ENCODE results near the gene CELSR2. TPM values are rescaled to one million over a fixed set of nuclear protein-coding genes. Genes with fewer than 3 reads are reported as not detected.

The CELSR2 gene
- total RNA-seq, 1 donor from 2014 or later, result 9.8 TPM

- DNase-seq (peak; percentile 27), ATAC-seq (no peak)
- intact Hi-C loops (cut with micrococcal nuclease), result no loop called here
Observed at GRCh38 chr1:109270623-109271317, 21.4 kb downstream of the CELSR2 start.

DNA sequence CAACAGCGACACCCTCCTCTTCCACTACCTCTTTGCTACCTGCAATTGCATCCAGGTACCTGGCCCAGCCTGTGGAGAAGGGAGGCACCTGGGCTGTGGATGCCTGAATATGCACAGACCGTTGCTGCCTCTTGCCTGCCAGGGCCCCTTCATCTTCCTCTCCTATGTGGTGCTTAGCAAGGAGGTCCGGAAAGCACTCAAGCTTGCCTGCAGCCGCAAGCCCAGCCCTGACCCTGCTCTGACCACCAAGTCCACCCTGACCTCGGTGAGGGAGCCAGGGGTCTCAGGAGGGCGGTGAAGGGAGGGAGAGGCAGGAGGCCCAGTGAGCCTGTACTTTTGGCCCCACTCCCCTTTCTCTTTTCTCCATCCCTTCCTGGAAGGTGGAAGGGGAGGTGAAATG is 22.1 kb downstream of the CELSR2 start:
- DNase-seq, result no peak
- intact Hi-C loops (cut with micrococcal nuclease), result no loop called here

DNA sequence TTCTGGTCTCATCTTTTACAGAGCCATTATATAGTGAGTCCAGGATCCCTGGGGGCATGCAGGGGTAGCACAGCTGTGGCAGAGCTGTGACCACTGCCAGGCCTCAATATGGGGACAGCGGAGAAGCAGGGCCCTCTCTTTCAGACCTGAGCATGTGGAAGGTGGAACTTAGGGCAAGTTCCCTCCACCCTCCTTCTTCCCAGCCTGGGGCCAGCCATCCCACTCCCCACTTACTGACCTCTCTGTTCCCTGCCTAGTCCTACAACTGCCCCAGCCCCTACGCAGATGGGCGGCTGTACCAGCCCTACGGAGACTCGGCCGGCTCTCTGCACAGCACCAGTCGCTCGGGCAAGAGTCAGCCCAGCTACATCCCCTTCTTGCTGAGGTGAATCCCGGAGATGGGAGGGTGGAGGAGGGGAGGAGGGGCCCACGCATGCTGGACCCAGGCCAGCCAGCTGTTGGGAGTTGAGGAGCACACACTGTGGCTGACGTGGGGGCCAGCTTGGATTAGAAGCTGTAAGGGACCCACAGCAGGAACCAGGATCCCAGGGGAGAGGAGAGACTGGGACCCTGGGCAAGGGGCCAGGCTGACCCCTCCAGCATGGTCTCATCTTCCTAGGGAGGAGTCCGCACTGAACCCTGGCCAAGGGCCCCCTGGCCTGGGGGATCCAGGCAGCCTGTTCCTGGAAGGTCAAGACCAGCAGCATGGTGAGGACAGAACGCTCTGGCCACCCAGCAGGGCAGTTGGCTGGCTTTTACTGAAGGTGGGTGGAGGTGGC is 22.9 kb downstream of the CELSR2 start:
- intact Hi-C loops (cut with micrococcal nuclease), result no loop called here
- DNase-seq (peak; percentile 46), ATAC-seq (no peak)

More for the DNA sequence above, 22.1 kb downstream of the CELSR2 start:
- ATAC-seq, result no peak

DNA sequence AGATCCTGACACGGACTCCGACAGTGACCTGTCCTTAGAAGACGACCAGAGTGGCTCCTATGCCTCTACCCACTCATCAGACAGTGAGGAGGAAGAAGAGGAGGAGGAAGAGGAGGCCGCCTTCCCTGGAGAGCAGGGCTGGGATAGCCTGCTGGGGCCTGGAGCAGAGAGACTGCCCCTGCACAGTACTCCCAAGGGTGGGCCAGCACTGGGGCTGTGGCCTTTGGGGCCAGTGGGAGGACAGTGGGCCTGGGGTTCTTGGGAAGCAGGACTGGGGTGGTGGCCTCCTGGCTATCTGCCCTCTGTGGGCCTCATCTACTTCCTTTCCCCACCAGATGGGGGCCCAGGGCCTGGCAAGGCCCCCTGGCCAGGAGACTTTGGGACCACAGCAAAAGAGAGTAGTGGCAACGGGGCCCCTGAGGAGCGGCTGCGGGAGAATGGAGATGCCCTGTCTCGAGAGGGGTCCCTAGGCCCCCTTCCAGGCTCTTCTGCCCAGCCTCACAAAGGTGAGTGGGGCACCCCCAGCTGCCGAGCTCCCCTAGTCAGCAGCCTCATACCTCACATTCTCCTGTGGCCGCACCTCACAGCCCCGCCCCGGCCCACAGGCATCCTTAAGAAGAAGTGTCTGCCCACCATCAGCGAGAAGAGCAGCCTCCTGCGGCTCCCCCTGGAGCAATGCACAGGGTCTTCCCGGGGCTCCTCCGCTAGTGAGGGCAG is 23.6 kb downstream of the CELSR2 start:
- no peak for ATAC-seq
- DNase-seq, result peak; percentile 29
- intact Hi-C loops (cut with micrococcal nuclease), result no loop called here

DNA sequence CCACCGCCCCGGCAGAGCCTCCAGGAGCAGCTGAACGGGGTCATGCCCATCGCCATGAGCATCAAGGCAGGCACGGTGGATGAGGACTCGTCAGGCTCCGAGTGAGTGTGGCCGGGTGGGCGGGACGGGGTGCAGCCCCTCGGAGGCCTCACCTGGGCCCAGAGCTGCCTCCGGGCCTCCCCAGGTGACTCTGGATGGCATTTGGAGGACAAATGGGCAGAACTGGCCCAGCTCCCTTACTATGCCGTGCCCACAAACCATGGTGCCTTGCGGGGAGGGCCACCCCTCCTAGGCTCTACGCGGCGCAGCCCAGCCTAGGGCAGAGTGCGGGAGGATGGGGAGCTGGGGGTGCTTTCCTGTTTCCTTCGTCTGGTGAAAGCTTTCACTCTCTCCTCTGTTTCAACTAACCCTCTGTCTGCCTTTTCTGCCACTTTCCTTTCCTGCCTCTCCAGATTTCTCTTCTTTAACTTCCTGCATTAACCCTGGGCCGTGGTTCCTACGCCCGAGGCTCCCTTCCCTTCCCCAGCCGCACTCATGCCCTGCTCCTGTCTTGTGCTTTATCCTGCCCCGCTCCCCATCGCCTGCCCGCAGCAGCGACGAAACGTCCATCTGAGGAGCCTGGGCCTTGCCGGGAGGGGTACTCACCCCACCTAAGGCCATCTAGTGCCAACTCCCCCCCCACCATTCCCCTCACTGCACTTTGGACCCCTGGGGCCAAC is 24.4 kb downstream of the CELSR2 start:
- intact Hi-C loops (cut with micrococcal nuclease), result no loop called here

GRCh38 chr1:109274533-109275476 is 25.5 kb downstream of the CELSR2 start:
- DNase-seq, result peak; percentile 44

More for the DNA sequence above, 24.4 kb downstream of the CELSR2 start:
- ATAC-seq (no peak), DNase-seq (peak; percentile 26)

GRCh38 chr1:109275706-109276345 is 26.5 kb downstream of the CELSR2 start:
- DNase-seq (no peak), ATAC-seq (no peak)
- intact Hi-C loops (cut with micrococcal nuclease), result no loop called here

More at GRCh38 chr1:109274533-109275476, 25.5 kb downstream of the CELSR2 start:
- ATAC-seq, result peak; percentile 31
- intact Hi-C loops (cut with micrococcal nuclease), result no loop called here

- peak; percentile 81 for ATAC-seq
- intact Hi-C loops (cut with micrococcal nuclease), result loop anchor here (1.0 kb wide), 1 partner anchor 122 kb away; no protein-coding TSS in a partner anchor
- DNase-seq, result peak; percentile 87
Observed at GRCh38 chr1:109277434-109278204, 28.3 kb downstream of the CELSR2 start.

DNA sequence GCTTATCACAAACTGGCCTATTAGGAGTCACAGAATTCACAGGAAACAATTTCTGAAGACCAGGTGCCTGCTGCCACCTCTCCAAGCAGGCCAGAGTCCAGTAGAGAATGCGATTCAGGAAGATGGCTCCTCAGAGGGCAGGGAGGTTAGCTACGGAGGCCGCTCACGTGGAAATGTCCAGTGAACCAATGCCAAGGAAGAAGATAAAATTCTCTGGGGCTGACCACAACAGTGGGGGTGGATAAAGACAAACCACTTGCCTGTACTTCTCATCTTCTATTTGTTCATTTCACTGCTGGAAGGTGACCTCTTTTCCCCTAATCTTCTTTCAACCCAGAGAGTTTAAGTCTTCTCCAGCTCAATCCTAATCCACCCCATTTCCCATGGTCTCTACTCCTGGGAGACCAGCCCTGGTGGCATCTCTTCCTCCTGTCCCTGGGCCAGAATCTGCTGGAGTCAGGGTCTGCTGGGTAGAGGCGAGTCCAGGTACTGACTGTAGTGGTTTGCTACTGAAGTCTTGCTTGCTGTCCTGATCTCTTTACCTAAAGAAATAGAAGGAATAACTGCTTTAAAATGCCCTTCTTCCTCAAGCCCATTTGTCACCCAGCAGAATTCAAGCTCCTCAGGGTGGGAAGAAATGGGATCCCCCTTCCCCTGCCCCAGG is 30.4 kb downstream of the CELSR2 start:
- intact Hi-C loops (cut with micrococcal nuclease), result no loop called here
- no peak for DNase-seq
- ATAC-seq, result no peak

DNA sequence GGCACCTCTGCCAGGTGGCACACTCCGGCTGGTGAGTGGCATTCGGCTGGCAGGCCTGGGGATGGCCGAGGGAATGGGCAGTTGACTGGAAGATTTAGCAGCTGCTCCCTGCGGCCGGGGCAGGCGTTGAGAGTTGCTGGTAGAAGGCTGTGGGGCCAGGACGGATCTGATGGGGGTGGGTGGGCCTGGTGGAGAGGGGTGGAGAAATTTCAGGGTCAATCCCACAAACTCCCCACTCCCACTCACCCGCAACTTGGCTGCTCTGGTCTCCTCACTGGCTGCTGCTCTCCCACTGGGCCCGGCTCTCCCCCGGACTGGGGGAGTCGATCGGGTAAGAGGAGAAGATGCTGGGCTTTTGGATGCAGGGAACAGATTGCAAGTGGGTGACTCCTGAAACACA is 31.5 kb downstream of the CELSR2 start:
- intact Hi-C loops (cut with micrococcal nuclease), result no loop called here
- DNase-seq, result peak; percentile 16
- no peak for ATAC-seq

- DNase-seq (peak; percentile 33), ATAC-seq (no peak)
- intact Hi-C loops (cut with micrococcal nuclease), result no loop called here
Observed at GRCh38 chr1:109281680-109282496, 32.5 kb downstream of the CELSR2 start.

GRCh38 chr1:109282497-109282951 is 33.2 kb downstream of the CELSR2 start:
- DNase-seq, result no peak
- intact Hi-C loops (cut with micrococcal nuclease), result no loop called here
- ATAC-seq, result no peak

DNA sequence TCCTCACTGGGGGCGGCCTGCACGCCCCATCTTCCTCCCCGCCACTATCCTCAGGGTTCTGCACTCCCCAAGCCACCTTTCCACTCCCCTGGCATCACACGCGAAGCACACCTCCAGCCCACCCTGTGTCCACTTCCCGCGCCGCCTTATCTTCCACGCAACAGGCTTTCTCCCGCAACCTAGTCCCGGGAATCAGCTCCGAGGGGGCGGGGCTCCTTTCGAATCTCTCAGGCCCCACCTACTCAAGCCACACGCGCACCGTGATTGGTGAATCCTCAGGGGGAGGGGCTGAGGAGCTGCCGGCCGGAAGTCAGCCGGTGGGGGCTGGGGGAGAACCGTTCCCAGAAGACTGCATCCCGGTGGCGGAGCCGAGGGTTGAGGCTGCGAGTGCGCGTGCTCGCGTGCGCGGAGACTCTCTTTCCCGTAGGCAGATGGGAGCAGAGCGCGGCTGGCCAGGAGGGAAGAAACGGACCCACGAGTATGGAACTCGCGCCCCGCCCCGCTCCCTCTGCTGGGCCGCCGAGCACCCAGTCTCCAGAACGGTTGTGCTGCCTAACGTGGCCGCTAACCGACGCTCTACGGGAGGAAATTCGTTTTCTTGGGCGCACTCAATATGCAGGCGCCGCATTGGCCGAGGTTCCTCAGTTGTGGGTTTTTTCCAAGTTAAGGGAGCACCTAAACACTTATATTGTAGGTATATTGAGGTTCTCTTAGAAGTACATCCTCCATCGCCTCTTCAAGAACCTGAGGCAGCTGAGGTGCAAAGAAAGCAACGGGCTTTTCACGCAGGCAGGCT is 33.8 kb downstream of the CELSR2 start, which contains the start of gene PSRC1:
TSS of gene PSRC1 (minus strand) at position 194 of the 796 bp plus-strand sequence.
- DNase-seq, result peak; percentile 97
- peak; percentile 100 for ATAC-seq
- intact Hi-C loops (cut with micrococcal nuclease), result no loop called here

GRCh38 chr1:109283748-109284600 is 34.6 kb downstream of the CELSR2 start:
- intact Hi-C loops (cut with micrococcal nuclease), result no loop called here
- no peak for DNase-seq

More at GRCh38 chr1:109283748-109284600, 34.6 kb downstream of the CELSR2 start:
- ATAC-seq, result peak; percentile 4

Measured in left ventricle myocardium superior (tissue), 1 donor.